HG02678 (cell line): ENCODE results near the gene RAPGEF5.

Source experiments
- ATAC-seq: cut with Tn5 transposase; IDR thresholded peaks from one replicate; pipeline ENCODE4 v1.9.1; 2021; ENCODE audit warnings: mild to moderate bottlenecking, moderate library complexity; ENCODE audit not compliant: unreplicated experiment

Gene RAPGEF5

GRCh38 chr7:22380333-22380732, 23.4 kb upstream of the RAPGEF5 start:
- no peak for ATAC-seq

DNA sequence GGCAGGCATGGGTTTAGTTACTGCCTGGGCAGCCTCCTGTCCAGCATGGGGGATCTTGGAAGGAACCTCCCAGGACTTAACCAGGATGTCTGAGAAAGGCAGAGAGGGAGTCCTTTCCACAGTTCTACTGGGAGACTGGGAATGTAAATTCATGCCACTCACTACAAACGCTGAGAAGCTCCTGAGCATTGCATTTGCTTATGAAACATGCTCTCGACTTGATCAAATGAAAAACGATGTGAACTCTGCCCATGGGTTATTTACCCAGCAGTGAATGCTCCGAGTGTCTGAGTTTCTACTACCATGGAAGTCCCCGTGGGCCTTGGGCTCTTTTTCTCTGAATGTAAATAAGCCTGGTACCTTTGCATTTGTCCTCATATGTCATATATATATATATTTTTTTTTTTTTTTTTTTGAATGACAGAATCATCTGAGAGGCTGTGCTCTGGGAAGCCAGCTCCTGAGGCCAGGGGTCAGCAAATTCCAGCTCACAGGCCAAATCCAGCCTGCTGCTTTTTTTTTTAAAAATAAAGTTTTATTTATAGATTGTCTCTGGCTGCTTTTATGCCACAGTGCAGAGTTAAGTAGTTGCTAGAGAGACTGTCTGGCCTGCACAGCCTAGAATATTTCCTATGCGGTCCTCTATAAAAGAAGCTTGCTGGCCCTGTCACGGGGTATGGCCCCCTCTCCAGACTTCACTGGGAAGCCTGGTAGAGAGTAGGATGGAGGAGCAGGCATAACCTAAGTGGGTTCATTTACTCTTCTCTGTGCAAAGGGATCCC, 21.4 kb upstream of the RAPGEF5 start:
- no peak for ATAC-seq

DNA sequence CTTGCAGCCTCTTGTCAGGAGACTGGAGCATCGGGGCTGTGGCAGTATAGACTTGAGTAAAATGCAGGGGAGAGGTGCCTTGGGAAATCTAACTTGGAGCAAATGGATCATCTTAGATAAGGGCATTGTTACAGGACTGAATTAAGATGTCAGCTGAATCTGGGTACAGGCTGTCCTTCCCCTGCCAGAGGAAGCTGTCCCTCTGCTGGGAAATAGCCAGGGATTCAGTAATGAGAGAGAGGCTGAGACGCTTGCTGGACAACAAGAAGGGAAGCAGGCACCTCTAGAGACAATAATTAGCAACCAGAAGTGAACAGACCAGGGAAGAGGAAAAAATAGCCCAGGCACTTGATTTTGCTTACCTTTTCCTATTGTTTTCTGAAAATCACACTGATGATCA, 20.7 kb upstream of the RAPGEF5 start:
- no peak for ATAC-seq

- no peak for ATAC-seq
These were observed 18.6 kb upstream of the RAPGEF5 start for GRCh38 chr7:22375359-22376048.

DNA sequence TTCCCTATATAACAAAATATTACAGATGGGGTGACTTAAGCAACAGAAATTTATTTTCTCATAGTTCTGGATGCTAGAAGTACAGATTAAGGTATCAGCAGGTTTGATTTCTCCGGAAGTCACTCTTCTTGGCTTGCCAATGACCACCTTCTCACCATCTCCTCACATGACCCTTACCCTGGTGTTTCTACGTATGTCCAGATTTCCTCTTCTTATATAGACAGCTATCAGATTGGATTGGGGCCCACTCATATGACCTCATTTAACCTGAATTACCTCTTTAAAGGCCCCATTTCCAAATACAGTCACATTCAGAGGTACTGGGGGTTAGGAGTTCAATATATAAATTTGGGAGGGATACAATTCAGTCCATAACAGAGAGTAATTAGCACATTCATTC, 17.0 kb upstream of the RAPGEF5 start:
- ATAC-seq, result no peak

DNA sequence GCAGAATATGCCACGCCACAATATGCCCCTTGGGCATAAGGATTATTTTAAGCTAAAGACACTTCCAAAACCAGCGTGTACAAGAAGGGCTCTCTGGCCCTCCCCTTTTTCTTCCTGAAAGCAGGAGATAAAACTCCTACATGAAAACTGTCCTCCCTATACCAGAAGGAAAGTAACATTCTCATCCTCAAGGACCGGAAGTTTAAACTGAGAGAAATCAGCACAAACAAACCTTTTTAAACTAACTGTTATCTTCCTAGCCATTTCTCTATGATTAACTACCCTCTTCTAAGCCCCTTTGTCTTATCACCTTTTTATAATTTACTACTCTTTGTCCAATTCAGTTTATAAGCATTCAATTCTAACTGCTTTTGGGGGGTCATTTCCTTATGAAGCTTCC, 16.4 kb upstream of the RAPGEF5 start:
- ATAC-seq, result no peak

- ATAC-seq, result no peak
These were observed 15.9 kb upstream of the RAPGEF5 start for GRCh38 chr7:22372863-22373262.

GRCh38 chr7:22371878-22372277, 14.9 kb upstream of the RAPGEF5 start:
- ATAC-seq, result no peak

- ATAC-seq, result no peak
These were observed 7.9 kb upstream of the RAPGEF5 start for GRCh38 chr7:22364900-22365299.

GRCh38 chr7:22363756-22364422, 6.9 kb upstream of the RAPGEF5 start:
- no peak for ATAC-seq

- no peak for ATAC-seq
These were observed 4.8 kb upstream of the RAPGEF5 start for GRCh38 chr7:22361795-22362194.

DNA sequence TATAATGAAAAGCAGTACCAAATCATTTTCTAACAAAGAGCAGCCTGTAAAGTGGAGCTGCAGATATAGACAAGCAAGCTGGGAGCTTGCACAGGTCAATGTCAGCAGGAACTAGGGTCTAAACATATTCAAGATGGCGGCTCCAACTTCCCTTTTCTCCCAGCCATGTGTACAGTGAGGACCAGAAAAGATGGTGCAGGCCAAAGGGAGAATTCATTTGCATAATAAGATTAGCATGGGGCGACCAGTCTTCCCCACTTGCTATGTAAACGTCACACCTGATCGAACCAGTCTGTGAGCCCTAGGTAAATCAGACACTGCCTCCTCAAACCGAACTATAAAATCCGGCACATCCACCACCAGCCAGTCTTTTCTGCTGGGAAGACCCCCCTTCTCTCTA, 4.4 kb upstream of the RAPGEF5 start:
- ATAC-seq, result no peak

- no peak for ATAC-seq
These were observed 2.1 kb upstream of the RAPGEF5 start for GRCh38 chr7:22358820-22359697.

DNA sequence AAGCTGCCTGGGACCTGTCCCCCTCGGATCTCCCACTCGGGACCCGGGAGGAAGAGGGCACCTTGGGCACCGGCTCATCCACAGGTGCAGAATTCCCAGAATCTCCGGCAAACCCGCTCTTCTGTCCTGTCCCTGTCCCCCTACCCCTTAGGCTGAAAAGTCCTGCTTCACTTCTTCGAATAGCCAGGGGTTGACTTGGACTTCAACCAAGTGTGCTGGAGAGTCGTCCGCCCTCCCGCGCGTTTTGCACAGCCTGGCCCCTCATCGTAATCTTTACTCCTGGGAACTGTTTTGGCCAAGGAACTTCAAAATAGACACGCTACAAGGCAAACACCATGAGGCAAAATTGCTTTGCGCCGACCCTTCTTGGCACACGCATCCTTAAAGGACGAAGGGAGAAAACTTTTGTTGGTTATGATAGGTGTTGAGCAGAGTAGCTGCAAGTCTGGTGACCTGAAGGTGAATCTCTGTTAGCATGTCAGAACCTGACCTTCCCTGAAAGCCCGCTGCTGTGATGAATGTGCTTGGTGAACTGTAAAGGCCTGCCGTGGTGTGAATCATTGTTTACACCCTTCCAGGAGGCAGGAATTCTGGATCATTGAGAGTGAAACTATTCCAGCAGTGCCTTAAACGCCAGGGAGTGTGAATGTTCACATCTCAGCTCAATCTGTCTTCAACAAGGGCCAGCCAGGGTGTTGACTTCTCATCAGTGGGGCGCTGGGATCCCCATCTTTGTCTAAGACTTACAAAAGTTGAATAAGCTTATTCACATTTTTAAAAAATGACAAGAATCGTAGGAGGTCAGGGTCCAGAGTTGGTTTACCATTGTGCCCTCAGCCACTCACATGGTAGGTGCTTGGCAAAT, 589 bp upstream of the RAPGEF5 start:
- no peak for ATAC-seq

DNA sequence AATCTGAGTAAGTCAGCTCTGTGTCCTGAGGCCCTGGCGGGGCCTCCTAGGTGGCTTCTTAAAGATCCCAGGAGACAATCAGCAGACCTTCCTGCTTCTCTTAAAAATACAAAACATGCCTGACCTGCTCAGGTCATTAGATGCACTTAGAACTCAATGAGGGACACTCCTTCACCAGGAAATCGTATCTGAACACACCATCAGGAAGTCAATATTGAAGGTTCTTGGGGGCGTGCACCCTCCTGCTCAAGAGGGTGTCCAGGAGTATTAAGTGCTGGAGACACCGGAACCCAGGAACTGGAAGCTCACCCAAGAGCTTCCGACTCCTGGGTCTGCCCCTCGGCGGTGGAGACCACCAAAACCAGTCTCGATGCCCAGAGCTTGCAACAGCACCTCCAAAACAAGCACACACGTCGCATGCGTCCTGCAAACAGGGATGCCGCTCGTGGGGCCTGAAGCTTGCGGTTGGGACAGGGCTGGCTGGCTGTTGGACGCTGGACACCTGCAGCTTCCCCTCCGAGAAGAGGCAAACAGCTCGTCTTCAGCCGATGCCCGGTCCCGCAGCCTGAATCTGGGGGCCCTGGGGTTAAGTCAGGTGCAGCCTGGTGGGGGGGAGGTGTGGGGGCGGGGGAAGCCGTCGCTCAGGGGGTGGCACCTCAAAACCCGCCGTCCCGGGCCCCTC, 803 bp downstream of the RAPGEF5 start:
- ATAC-seq, result peak; percentile 17

- no peak for ATAC-seq
These were observed 1.3 kb downstream of the RAPGEF5 start for GRCh38 chr7:22355620-22356009.

DNA sequence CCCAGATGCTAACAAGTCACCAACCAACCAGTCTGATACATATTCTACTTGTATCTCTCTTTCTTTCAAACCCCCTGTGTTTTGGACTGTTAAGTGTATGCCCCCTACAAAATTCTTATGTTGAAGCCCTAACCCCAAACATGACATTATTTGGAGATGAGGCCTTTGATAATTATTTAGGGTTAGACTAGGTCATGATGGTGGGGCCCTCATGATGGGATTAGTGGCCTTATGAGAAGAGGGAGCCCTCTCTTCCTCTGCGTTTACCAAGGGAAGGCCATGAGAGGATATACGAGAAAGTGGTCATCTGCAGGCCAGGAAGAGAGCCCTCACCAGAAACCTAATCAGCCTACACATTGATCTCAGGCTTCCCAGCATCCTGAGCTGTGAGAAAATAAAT, 2.5 kb downstream of the RAPGEF5 start:
- ATAC-seq, result no peak

GRCh38 chr7:22352887-22353286, 4.1 kb downstream of the RAPGEF5 start:
- ATAC-seq, result no peak

- ATAC-seq, result no peak
These were observed 5.1 kb downstream of the RAPGEF5 start for GRCh38 chr7:22351878-22352277.

GRCh38 chr7:22351329-22351692, 5.6 kb downstream of the RAPGEF5 start:
- peak; percentile 82 for ATAC-seq
